ENCODE measurements around the gene PDE3A. TPM values are rescaled to one million over a fixed set of nuclear protein-coding genes. Genes with fewer than 3 reads are reported as not detected.
A peak's percentile ranks its signal among the peaks of the same experiment; 100 is the strongest.

The PDE3A gene
- total and polyA plus RNA-seq, 2 of the 4 experiments (the other 2 are of a cell fraction), result 0.09 to 0.18 TPM

DNA sequence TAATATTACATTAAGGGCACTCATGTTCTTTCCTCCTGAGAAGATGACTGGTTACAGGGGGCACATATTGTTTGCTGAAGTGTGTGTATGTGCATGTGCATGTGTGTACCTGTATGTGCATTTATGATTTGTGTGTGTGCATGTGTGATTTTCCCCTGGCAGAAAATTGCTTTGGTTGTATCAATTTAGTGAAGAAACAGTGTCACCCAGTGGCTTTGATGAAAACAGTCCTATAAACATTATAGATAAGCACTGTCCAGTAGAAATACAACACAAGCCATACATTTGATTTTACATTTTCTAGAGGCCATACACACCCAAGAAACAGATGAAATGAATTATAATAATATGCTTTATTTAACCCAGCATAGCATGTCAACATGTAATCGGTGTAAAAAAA is 8.6 kb downstream of the PDE3A start:
- no TSS peak for BruUV-seq (replicated peaks)
- intact Hi-C loops (cut with micrococcal nuclease), result loop anchor here (5.0 kb wide), 1 partner anchor 725 kb away; no protein-coding TSS in a partner anchor
- Histone ChIP-seq H3K56ac (ENCODE audit: extremely low read depth, insufficient read depth, low read length) (no peak overlapping the region), H4K8ac (ENCODE audit: low read depth in 2 of 2, low read length in 2 of 2) (no peak overlapping the region), H3K18ac (ENCODE audit: low read depth, low read length) (no peak overlapping the region), H2BK5ac (ENCODE audit: low read depth, low read length, poor library complexity, severe bottlenecking) (no peak overlapping the region), H2BK20ac (ENCODE audit: low read depth, low read length) (no peak overlapping the region), H3K4ac (ENCODE audit: low read depth, low read length) (no peak overlapping the region), H4K5ac (ENCODE audit: low read depth, low read length) (no peak overlapping the region), H3K9ac (ENCODE audit: low read depth, low read length) (no peak overlapping the region), H2BK120ac (ENCODE audit: low read depth, low read length) (no peak overlapping the region), H3K9me1 (ENCODE audit: insufficient read depth, low read length) (no peaks in the 10 kb centered on the region), H3K4me2 (ENCODE audit: low read depth, low read length) (no peak overlapping the region), H2AFZ (replicated peaks; ENCODE audit: low read length, poor library complexity) (no peak overlapping the region), H3K79me1 (ENCODE audit: low read depth in 1 of 2, low read length in 2 of 2) (no peaks in the 10 kb centered on the region), H3K4me1 (ENCODE audit: control insufficient read depth, insufficient read depth, low read length) (no peaks in the 10 kb centered on the region), H3K4me3 (ENCODE audit: insufficient read depth, low read depth, low read length) (no peak overlapping the region), H4K91ac (ENCODE audit: insufficient read depth, low read depth, low read length) (no peak overlapping the region), H3K23ac (ENCODE audit: low read depth, low read length) (no peak overlapping the region), H2AK9ac (replicated peaks; ENCODE audit: low read depth, low read length, poor library complexity) (no peak overlapping the region), H2BK15ac (ENCODE audit: low read depth, low read length) (no peak overlapping the region), H4K20me1 (ENCODE audit: insufficient read depth, low read length) (no peaks in the 10 kb centered on the region), H3K9me3 (ENCODE audit: control insufficient read depth, insufficient read depth, low read length) (no peaks in the 10 kb centered on the region), H3K14ac (replicated peaks; ENCODE audit: low read depth, low read length) (no peak overlapping the region), H2AK5ac (ENCODE audit: low read depth, low read length) (no peak overlapping the region), H3K27me3 (ENCODE audit: control insufficient read depth, insufficient read depth, low read length) (no peaks in the 10 kb centered on the region), H3K36me3 (ENCODE audit: control insufficient read depth, insufficient read depth, low read length) (no peaks in the 10 kb centered on the region), H3K27ac (ENCODE audit: insufficient read depth, low read length) (no peak overlapping the region)
- ChIA-PET CTCF (interaction anchor here (0.6 to 1.2 kb wide), 4 partner anchors 18 to 640 kb away, joined by 3 read pairs; no protein-coding TSS in a partner anchor), POLR2A (ENCODE audit: unreplicated experiment) (no interaction called here)
- TF ChIP-seq CHD1 (IDR thresholded peaks at IDR 0.05; ENCODE audit: low read depth, low read length) (no peak), BHLHE40 (IDR thresholded peaks at IDR 0.05; ENCODE audit: low read depth, low read length) (no peak), SMC3 (IDR thresholded peaks at IDR 0.05; ENCODE audit: low read depth, low read length) (peak; percentile 42), POLR2A (IDR thresholded peaks at IDR 0.05; ENCODE audit: low read depth, low read length) (no peak), RAD21 (IDR thresholded peaks at IDR 0.05; ENCODE audit: low read length) (peak; percentile 50), MXI1 (IDR thresholded peaks at IDR 0.05; ENCODE audit: borderline replicate concordance, low read depth, low read length) (no peak)
- TF ChIP-seq, protein P1, sequence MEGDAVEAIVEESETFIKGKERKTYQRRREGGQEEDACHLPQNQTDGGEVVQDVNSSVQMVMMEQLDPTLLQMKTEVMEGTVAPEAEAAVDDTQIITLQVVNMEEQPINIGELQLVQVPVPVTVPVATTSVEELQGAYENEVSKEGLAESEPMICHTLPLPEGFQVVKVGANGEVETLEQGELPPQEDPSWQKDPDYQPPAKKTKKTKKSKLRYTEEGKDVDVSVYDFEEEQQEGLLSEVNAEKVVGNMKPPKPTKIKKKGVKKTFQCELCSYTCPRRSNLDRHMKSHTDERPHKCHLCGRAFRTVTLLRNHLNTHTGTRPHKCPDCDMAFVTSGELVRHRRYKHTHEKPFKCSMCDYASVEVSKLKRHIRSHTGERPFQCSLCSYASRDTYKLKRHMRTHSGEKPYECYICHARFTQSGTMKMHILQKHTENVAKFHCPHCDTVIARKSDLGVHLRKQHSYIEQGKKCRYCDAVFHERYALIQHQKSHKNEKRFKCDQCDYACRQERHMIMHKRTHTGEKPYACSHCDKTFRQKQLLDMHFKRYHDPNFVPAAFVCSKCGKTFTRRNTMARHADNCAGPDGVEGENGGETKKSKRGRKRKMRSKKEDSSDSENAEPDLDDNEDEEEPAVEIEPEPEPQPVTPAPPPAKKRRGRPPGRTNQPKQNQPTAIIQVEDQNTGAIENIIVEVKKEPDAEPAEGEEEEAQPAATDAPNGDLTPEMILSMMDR (conservative IDR thresholded peaks at IDR 0.05; ENCODE audit: low read depth, low read length), result peak; percentile 52
- dilution Hi-C loops (cut with HindIII; ENCODE audit: low sequenced_read_pairs, unreplicated experiment), result no loop called here
- WGBS, 2 experiments (ENCODE audit: extremely low coverage in 2 of 2, insufficient read length in 1 of 2), result no CpG with 5 or more reads among the region's 1 CpG
- 0 out of 2 replicates have a peak, but pooled peaks have one; percentile 11 for ATAC-seq (ENCODE audit: low read depth)
- in situ Hi-C loops (cut with MboI; ENCODE audit: low sequenced_read_pairs), result loop anchor here (10.0 kb wide), 1 partner anchor 462 kb away; no protein-coding TSS in a partner anchor
- peak; percentile 30 for DNase-seq

Data from IMR-90 (cell line).